Measurements from ENCODE around the gene TAF6. TPM values are rescaled to one million over a fixed set of nuclear protein-coding genes. Genes with fewer than 3 reads are reported as not detected.

TAF6 gene
- total and polyA plus RNA-seq, 10 donors: 16.5 to 44.0 (median 36.2) TPM

DNA sequence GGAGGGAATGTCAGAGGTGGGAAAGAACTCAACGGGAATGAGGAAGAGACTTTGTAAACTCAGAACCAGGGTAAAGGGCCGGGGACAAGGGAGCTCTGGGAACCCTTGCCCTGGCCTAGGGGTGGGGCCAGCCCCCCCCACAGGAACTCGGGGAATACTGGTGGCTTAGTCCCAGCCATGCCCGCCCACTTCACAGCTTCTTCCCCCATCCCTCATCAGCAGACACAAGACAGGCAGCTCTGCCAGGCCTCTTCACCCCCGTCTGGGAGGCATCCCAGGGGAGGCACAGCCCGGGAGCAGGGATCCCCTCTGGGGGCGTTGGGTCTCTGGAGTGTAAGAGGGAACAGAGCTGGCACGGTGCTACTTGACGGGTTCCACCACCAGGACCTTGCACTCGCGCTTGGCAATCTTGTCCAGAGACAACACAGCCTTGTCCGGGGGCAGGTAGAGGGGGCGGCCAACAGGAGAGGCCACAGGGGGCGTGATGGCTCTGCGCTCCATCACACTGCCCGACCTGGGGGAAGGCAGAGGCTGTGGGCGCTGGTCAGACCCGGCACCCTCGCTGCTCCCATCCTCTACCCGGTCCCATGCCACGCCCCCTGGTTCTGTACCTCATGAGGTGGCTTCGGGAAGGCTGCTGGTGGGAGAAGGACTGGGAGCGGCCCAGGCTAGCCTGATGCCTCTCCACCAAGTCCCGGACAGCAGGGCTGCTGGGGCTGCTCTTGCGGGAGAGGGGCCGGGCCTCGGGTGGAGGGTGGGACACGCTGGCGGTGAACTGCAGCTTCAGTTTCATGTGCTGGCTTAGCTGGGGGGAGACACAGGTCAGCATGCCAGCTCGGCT is 35.7 kb upstream of the TAF6 start:
- Histone ChIP-seq H3K4me1 (peaks cover 29 to 97% (median 82%) of the 10 kb centered on the region in 6 donors), H3K4me3 (no peak overlapping the region), H3K27ac (peak overlapping the region in 3 of 8 donors; percentile 95 to 97 (median 97)), H3K27me3 (replicated peaks in 1 of 7) (no peaks in the 10 kb centered on the region), H3K36me3 (peaks cover 0 to 72% (median 37%) of the 10 kb centered on the region in 6 donors), H3K9me3 (no peaks in the 10 kb centered on the region)
- intact Hi-C loops (cut with DNase I; ENCODE audit: low total_unique reads): no loop called here
- 78 to 88% (median 86%) methylated on average over 16 to 30 of the region's 30 CpGs for WGBS, 5 donors
- TF ChIP-seq POLR2AphosphoS5 (IDR thresholded peaks at IDR 0.05) (peak in 2 of 3 donors; percentile 12 to 67), POLR2A (IDR thresholded peaks at IDR 0.05) (no peak)
- peak; percentile 79 for DNase-seq

- TF ChIP-seq POLR2AphosphoS5 (IDR thresholded peaks at IDR 0.05): peak in 2 of 3 donors; percentile 46 to 63
- TF ChIP-seq, protein P1, sequence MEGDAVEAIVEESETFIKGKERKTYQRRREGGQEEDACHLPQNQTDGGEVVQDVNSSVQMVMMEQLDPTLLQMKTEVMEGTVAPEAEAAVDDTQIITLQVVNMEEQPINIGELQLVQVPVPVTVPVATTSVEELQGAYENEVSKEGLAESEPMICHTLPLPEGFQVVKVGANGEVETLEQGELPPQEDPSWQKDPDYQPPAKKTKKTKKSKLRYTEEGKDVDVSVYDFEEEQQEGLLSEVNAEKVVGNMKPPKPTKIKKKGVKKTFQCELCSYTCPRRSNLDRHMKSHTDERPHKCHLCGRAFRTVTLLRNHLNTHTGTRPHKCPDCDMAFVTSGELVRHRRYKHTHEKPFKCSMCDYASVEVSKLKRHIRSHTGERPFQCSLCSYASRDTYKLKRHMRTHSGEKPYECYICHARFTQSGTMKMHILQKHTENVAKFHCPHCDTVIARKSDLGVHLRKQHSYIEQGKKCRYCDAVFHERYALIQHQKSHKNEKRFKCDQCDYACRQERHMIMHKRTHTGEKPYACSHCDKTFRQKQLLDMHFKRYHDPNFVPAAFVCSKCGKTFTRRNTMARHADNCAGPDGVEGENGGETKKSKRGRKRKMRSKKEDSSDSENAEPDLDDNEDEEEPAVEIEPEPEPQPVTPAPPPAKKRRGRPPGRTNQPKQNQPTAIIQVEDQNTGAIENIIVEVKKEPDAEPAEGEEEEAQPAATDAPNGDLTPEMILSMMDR (IDR thresholded peaks at IDR 0.05 in 8 of 11, conservative IDR thresholded peaks at IDR 0.05 in 3 of 11): no peak
- H3K27me3 ChIP-seq (replicated peaks in 1 of 7): no peaks in the 10 kb centered on the region
- intact Hi-C loops (cut with DNase I; ENCODE audit: low total_unique reads): no loop called here
- peaks cover 0 to 72% (median 37%) of the 10 kb centered on the region in 6 donors for H3K36me3 ChIP-seq
- peak overlapping the region in 3 of 8 donors; percentile 95 to 97 (median 97) for H3K27ac ChIP-seq
- H3K4me1 ChIP-seq: peaks cover 33 to 96% (median 84%) of the 10 kb centered on the region in 6 donors
- H3K9me3 ChIP-seq: no peaks in the 10 kb centered on the region
- DNase-seq: no peak
- WGBS, 5 donors: 77 to 87% (median 86%) methylated on average over 15 to 16 of the region's 16 CpGs
- H3K4me3 ChIP-seq: no peak overlapping the region
These were observed 34.8 kb upstream of the TAF6 start for GRCh38 chr7:100153708-100154535.

GRCh38 chr7:100152937-100153666 is 33.9 kb upstream of the TAF6 start:
- H3K27ac ChIP-seq: peak overlapping the region in 7 of 8 donors; percentile 59 to 97 (median 70)
- TF ChIP-seq POLR2A (IDR thresholded peaks at IDR 0.05) (no peak), POLR2AphosphoS5 (IDR thresholded peaks at IDR 0.05) (peak in 1 of 3 donors; percentile 31)
- peak overlapping the region in 1 of 8 donors; percentile 33 for H3K4me3 ChIP-seq
- no peaks in the 10 kb centered on the region for H3K27me3 ChIP-seq (replicated peaks in 1 of 7)
- peaks cover 33 to 94% (median 85%) of the 10 kb centered on the region in 6 donors for H3K4me1 ChIP-seq
- 89 to 94% (median 91%) methylated on average over 17 to 18 of the region's 18 CpGs for WGBS, 5 donors
- H3K36me3 ChIP-seq: peaks cover 0 to 72% (median 37%) of the 10 kb centered on the region in 6 donors
- intact Hi-C loops (cut with DNase I; ENCODE audit: low total_unique reads): no loop called here
- DNase-seq: peak; percentile 80
- H3K9me3 ChIP-seq: no peaks in the 10 kb centered on the region

DNA sequence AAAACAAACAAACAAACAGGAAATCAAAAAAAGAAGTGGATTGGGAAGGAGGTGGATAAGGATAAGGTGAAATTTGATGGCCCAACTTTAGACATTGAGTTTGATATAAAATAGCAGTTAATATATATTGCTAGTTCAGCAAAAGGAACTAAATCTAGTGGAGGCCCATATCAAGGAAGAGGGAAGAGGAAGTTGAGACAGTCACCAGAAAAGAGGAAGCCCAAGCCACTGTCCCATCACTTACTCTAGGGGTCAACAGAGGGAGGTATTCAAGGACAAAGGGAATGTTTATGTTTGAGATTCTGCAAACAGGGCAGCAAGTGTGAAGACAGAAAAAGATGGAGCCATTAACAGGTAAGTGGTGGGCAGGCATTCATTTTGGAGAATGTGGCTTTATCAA is 33.2 kb upstream of the TAF6 start:
- H3K27ac ChIP-seq: peak overlapping the region in 7 of 8 donors; percentile 59 to 97 (median 70)
- no peaks in the 10 kb centered on the region for H3K27me3 ChIP-seq (replicated peaks in 1 of 7)
- intact Hi-C loops (cut with DNase I; ENCODE audit: low total_unique reads): no loop called here
- TF ChIP-seq POLR2AphosphoS5 (IDR thresholded peaks at IDR 0.05) (peak in 1 of 3 donors; percentile 40), POLR2A (IDR thresholded peaks at IDR 0.05) (no peak)
- TF ChIP-seq, protein P1 (IDR thresholded peaks at IDR 0.05 in 8 of 11, conservative IDR thresholded peaks at IDR 0.05 in 3 of 11): peak in 1 of 11 experiments; percentile 19
- H3K36me3 ChIP-seq: peaks cover 0 to 72% (median 37%) of the 10 kb centered on the region in 6 donors
- H3K4me1 ChIP-seq: peaks cover 34 to 93% (median 84%) of the 10 kb centered on the region in 6 donors
- no peak for DNase-seq
- H3K9me3 ChIP-seq: no peaks in the 10 kb centered on the region
- peak overlapping the region in 1 of 8 donors; percentile 33 for H3K4me3 ChIP-seq

Data from spleen (tissue), 11 donors.